Fibroblast of pulmonary artery (primary cell): ENCODE data around the gene MAP3K9.

ENCODE experiments used
- DNase-seq: peaks from one replicate; pipeline ENCODE4 v3.0.0-alpha.2; 2010; ENCODE audit warnings: low read depth
- H3K4me3 ChIP-seq: replicated peaks from 2 replicates; pipeline ENCODE4 v1.5.1; 2011; ENCODE audit warnings: low read depth, mild to moderate bottlenecking, control low read depth, low read length, moderate library complexity
- TF ChIP-seq, protein P1 (sequence below): IDR thresholded peaks from 2 replicates; pipeline ENCODE4 v1.5.1; 2011; ENCODE audit warnings: mild to moderate bottlenecking, control low read depth, low read length, inconsistent platforms; ENCODE audit errors: missing control alignments

MAP3K9 gene

DNA sequence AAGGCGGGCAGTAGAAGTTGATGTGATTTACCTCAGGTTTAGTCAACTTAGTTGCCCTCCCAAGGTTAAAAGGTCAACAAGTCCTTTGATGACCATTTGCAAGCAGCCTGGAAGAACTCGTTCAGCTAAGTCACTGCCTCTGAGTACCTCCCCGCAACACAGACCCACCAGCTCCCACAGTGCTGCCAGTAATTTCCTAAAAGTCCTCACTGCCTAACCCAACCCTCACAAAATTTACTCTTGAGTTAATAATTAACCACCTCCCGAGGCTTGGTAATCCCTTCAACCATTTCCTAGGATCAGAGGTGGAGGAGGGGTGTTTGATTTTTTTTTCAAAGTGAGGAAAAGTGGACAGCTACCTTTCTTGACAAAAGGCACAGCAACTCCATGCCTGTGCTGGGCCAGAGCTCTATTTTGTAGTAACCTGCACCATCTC is 55.8 kb downstream of the MAP3K9 start:
- no peak for DNase-seq
- H3K4me3 ChIP-seq: no peak overlapping the region
- TF ChIP-seq, protein P1, sequence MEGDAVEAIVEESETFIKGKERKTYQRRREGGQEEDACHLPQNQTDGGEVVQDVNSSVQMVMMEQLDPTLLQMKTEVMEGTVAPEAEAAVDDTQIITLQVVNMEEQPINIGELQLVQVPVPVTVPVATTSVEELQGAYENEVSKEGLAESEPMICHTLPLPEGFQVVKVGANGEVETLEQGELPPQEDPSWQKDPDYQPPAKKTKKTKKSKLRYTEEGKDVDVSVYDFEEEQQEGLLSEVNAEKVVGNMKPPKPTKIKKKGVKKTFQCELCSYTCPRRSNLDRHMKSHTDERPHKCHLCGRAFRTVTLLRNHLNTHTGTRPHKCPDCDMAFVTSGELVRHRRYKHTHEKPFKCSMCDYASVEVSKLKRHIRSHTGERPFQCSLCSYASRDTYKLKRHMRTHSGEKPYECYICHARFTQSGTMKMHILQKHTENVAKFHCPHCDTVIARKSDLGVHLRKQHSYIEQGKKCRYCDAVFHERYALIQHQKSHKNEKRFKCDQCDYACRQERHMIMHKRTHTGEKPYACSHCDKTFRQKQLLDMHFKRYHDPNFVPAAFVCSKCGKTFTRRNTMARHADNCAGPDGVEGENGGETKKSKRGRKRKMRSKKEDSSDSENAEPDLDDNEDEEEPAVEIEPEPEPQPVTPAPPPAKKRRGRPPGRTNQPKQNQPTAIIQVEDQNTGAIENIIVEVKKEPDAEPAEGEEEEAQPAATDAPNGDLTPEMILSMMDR: no peak

DNA sequence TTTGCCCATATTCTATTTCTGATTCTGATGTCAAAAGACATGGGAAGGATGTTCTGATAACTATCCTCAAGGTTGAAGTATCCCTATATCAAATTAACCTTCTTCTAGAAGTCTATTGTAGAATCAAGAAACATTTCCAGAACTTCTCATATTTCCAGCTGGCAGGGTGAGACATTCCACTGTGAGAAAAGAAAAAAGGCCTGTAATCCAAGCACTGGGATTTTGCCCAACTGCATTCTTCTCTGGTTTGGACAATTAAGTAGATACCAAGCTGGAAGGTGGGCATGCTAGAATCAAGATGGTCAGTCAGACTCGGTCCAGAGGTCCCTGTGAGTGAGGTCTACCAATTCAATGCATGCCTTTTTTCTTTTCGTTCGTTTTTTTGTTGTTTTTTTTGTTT is 60.9 kb downstream of the MAP3K9 start:
- no peak overlapping the region for H3K4me3 ChIP-seq
- DNase-seq: no peak
- TF ChIP-seq, protein P1: no peak

DNA sequence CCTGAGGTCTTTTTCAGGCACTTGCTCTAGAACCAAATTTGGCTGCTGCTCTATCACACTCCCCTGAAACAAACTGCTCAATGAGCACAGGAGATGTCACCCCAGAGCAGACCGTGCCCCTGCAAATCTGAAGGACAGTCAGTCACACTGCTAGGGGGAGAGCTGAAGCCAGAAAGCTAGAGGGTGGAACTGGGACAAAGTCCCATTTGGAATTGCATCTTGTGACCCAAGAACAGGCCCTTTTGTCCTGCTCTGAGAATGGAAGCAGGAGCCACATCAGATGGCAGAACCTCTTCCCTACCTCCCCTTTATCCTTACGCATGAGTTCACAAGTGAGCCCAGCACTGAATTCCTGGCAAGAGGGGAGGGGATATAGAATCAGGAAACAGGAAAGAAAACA is 64.7 kb downstream of the MAP3K9 start:
- no peak overlapping the region for H3K4me3 ChIP-seq
- TF ChIP-seq, protein P1: no peak
- no peak for DNase-seq

DNA sequence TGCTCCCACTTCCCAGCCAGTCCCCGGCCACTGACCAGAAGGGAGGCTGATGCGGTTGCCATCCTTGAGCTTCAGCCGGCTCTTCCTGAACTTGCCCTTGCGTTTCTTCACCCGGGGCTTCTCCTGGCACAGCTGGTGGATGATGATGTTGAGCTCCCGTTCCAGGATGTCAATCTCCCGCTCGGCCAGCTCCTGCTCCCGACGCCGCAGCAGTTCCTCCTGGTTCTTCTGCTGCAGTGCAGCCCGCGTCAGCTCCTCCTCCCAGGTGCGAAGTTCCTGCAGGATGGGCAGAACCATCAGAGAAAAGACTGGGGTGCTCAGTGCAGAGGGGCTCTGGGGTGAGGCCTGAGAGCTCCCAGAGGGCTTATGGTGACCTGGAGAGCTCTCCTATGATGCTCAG is 67.0 kb downstream of the MAP3K9 start:
- no peak for DNase-seq
- TF ChIP-seq, protein P1: no peak
- H3K4me3 ChIP-seq: no peak overlapping the region

DNA sequence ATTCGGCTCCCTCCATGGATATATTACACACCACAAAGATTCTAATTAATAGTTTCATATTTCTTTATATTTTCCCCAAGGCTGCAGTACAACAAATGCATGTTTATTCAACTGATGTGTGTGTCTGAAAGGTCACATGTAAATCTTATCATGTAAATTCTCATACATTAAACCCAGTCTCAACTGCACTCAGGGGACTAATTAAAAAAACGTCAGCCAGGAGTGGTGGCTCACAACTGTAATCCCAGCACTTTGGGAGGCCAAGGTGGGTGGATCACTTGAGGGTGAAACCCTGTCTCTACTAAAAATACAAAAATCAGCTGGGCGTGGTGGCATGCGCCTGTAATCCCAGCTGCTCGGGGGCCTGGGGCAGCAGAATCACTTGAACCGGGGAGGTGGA is 67.8 kb downstream of the MAP3K9 start:
- no peak overlapping the region for H3K4me3 ChIP-seq
- DNase-seq: no peak
- TF ChIP-seq, protein P1: no peak

DNA sequence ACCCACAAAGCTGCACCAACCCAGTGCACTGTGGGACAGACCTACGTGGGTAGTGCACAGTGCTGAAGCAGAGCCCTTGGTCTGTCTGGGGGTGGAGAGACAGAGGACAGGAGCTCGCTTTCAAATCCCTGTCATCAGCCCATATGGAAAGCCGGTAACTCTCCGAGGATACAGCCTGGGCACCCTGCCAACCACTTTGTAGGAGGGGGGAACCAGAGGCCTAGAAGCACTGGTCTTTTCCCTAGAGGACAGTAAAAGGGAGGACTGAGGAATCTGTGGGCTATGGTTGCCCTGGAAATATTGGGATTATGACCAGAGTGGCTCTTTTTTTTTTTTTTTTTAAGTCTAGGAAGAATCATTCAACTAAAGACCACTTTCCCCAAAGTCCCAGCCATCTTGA is 74.3 kb downstream of the MAP3K9 start:
- TF ChIP-seq, protein P1: no peak
- DNase-seq: peak; percentile 13
- H3K4me3 ChIP-seq: no peak overlapping the region

DNA sequence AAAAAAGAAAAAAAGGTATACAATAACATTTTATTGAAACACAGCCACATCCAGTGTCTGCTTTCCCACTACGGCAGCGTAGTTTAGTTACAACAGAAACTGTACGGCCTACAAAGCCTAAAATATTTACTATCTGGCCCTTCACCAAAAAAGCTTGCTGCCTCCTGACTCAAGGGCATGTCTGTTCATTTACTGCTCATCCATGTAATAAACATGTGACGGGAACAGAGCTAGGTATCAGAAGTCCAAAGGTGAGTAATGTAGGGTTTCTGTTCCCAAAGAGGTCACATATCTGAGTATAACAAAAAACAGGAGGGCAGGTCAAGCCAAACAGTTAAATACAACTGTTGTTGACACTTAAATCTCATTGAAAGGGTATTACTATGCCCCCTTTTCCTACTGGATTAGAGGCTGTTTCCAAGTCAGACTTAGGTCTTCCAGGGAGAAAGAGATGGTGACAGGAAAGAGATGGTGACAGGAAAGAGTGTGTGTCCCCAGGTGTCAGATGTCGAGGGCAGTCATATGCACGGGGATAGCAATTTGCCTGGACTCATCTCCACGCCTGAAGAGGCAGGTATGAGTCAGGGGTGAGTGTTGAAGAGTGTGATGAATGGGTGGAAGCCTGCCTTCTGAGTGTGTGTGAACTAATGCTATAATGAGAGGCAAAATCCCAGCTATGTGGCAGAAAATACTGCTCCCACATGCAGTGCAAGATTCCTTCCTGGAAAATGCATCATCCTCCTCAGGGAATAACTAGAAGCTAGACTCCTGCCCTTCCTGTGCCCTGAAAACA is 77.7 kb downstream of the MAP3K9 start:
- DNase-seq: no peak

More for the DNA sequence above, 77.7 kb downstream of the MAP3K9 start:
- TF ChIP-seq, protein P1: no peak
- no peak overlapping the region for H3K4me3 ChIP-seq
